HepG2 (cell line): Measurements from ENCODE around the gene NUSAP1.

ENCODE experiments used
- DDIT3 ChIP-seq: sonication (generic); formaldehyde crosslinking; IDR thresholded peaks from 2 replicates; pipeline ENCODE4 v1.4.0; 2020; ENCODE audit warnings: mild to moderate bottlenecking, missing genetic modification reagents
- EP300 ChIP-seq, 3 experiments: sonication (generic) in 1 of 3; formaldehyde crosslinking in 1 of 3; IDR thresholded peaks; 2 replicates each; pipeline versions ENCODE4 v1.5.1 to v1.6.1; 2011 to 2020; ENCODE audit warnings: low read depth in 2 of 3, low read length in 2 of 3, borderline replicate concordance in 1 of 3, improper control_type of control experiment in 1 of 3, mild to moderate bottlenecking in 1 of 3, missing genetic modification reagents in 1 of 3, moderate library complexity in 1 of 3
- IRF9 ChIP-seq: sonication (generic); formaldehyde crosslinking; IDR thresholded peaks from 2 replicates; pipeline ENCODE4 v1.8.0; 2022; ENCODE audit warnings: missing genetic modification reagents, mild to moderate bottlenecking, borderline replicate concordance
- JUND ChIP-seq: sonication (generic); formaldehyde crosslinking; IDR thresholded peaks from 2 replicates; pipeline ENCODE4 v1.8.0; 2022; ENCODE audit warnings: mild to moderate bottlenecking, missing genetic modification reagents
- SETDB1 ChIP-seq: sonication (generic); formaldehyde crosslinking; IDR thresholded peaks from 2 replicates; pipeline ENCODE4 v1.5.1; 2020; ENCODE audit warnings: missing genetic modification reagents, mild to moderate bottlenecking, borderline replicate concordance
- SMYD3 ChIP-seq: sonication (generic); formaldehyde crosslinking; IDR thresholded peaks from 2 replicates; pipeline ENCODE4 v1.8.1; 2023; ENCODE audit warnings: mild to moderate bottlenecking, missing genetic modification reagents
- SP4 ChIP-seq: sonication (generic); formaldehyde crosslinking; IDR thresholded peaks from 2 replicates; pipeline ENCODE4 v1.8.1; 2023; ENCODE audit warnings: mild to moderate bottlenecking, missing genetic modification reagents
- ZFP37 ChIP-seq: sonication (generic); formaldehyde crosslinking; IDR thresholded peaks from 2 replicates; pipeline ENCODE4 v1.4.0; 2020; ENCODE audit warnings: missing genetic modification reagents, borderline replicate concordance
- ZNF780A ChIP-seq: sonication (generic); formaldehyde crosslinking; IDR thresholded peaks from 2 replicates; pipeline ENCODE4 v1.8.0; 2022; ENCODE audit warnings: mild to moderate bottlenecking, missing genetic modification reagents, moderate library complexity
- ZNF792 ChIP-seq: IDR thresholded peaks from 2 replicates; pipeline ENCODE4 v1.6.1; 2016
- TF ChIP-seq, protein P1 (sequence below): sonication (generic); formaldehyde crosslinking; IDR thresholded peaks from 2 replicates; pipeline ENCODE4 v1.5.0; 2020; ENCODE audit warnings: mild to moderate bottlenecking, missing genetic modification reagents, moderate library complexity

GRCh38 chr15:41341519-41341918, 8.8 kb downstream of the NUSAP1 start:
- TF ChIP-seq SMYD3 (CRISPR knock-in tag): no peak
- no peak for TF ChIP-seq ZFP37 (CRISPR knock-in tag)
- TF ChIP-seq IRF9: no peak
- no peak for TF ChIP-seq EP300 (IDR thresholded peaks at IDR 0.05; ENCODE audit: low read depth in 2 of 2, low read length in 2 of 2)
- TF ChIP-seq EP300 (CRISPR knock-in tag; IDR thresholded peaks at IDR 0.05; ENCODE audit: borderline replicate concordance): no peak
- TF ChIP-seq ZNF780A (CRISPR knock-in tag): no peak
- TF ChIP-seq JUND: no peak
- TF ChIP-seq, protein P1, sequence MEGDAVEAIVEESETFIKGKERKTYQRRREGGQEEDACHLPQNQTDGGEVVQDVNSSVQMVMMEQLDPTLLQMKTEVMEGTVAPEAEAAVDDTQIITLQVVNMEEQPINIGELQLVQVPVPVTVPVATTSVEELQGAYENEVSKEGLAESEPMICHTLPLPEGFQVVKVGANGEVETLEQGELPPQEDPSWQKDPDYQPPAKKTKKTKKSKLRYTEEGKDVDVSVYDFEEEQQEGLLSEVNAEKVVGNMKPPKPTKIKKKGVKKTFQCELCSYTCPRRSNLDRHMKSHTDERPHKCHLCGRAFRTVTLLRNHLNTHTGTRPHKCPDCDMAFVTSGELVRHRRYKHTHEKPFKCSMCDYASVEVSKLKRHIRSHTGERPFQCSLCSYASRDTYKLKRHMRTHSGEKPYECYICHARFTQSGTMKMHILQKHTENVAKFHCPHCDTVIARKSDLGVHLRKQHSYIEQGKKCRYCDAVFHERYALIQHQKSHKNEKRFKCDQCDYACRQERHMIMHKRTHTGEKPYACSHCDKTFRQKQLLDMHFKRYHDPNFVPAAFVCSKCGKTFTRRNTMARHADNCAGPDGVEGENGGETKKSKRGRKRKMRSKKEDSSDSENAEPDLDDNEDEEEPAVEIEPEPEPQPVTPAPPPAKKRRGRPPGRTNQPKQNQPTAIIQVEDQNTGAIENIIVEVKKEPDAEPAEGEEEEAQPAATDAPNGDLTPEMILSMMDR (CRISPR knock-in tag): no peak
- TF ChIP-seq SETDB1 (CRISPR knock-in tag): no peak
- TF ChIP-seq DDIT3 (CRISPR knock-in tag): no peak
- no peak for TF ChIP-seq SP4 (CRISPR knock-in tag)
- no peak for TF ChIP-seq ZNF792 (CRISPR knock-in tag)
